ENCODE measurements around the gene AKAP13. TPM values are rescaled to one million over a fixed set of nuclear protein-coding genes. Genes with fewer than 3 reads are reported as not detected.
A peak's percentile ranks its signal among the peaks of the same experiment; 100 is the strongest.

AKAP13 gene
- total RNA-seq, 1 donor from 2014 or later: 145 TPM

DNA sequence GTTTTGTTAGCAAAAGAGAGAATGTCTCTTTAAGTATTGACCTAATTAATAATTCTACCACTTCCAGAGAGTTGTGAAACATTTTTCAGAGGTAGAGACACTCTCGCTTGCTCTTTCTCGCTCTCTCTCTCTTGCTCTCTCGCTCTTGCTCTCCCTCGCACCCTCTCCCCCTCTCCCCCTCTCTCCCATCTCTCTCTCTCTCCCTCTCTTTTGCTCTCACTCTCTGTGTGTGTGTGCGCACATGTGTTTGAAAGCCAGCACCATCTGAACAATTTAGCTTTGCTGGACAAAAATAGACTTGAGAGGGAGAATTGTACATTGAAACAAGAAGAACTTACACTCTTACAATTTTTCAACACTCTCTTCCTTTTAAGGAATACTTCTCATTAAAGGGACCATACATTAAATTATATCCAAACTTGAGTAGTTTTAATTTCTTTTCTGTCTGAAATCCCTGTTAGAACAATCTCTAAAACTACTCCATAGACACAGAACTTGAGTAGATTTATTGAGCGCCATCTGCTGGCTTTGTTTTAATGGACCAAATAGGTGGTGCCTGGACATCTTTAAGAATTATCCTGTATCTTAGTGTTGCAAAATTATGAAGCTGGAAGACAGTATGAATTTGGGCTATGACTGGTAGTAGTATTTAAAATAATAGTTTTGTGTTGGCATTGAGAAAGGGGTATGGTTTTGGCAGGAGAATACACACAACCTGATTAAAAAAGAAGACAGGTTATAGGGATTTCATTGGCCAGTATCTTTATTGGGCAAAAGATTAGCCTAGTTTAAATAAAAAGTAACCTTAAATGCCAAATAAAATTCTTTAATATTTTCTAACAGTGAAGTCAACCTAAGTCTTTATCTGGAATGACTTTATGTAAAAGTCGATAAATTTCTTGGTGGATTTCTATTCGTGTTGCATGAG is 124.6 kb downstream of the AKAP13 start:
- DNase-seq: no peak
- H3K27me3 Mint-ChIP-seq (ENCODE audit: unreplicated experiment): peaks cover 8% of the 10 kb centered on the region
- TF ChIP-seq, protein P1, sequence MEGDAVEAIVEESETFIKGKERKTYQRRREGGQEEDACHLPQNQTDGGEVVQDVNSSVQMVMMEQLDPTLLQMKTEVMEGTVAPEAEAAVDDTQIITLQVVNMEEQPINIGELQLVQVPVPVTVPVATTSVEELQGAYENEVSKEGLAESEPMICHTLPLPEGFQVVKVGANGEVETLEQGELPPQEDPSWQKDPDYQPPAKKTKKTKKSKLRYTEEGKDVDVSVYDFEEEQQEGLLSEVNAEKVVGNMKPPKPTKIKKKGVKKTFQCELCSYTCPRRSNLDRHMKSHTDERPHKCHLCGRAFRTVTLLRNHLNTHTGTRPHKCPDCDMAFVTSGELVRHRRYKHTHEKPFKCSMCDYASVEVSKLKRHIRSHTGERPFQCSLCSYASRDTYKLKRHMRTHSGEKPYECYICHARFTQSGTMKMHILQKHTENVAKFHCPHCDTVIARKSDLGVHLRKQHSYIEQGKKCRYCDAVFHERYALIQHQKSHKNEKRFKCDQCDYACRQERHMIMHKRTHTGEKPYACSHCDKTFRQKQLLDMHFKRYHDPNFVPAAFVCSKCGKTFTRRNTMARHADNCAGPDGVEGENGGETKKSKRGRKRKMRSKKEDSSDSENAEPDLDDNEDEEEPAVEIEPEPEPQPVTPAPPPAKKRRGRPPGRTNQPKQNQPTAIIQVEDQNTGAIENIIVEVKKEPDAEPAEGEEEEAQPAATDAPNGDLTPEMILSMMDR (IDR thresholded peaks at IDR 0.05; ENCODE audit: partially characterized antibody, unreplicated experiment): peak; percentile 31
- H3K27ac Mint-ChIP-seq (ENCODE audit: unreplicated experiment): peak overlapping the region; percentile 72
- H3K36me3 Mint-ChIP-seq (ENCODE audit: unreplicated experiment): no peaks in the 10 kb centered on the region
- peaks cover 7% of the 10 kb centered on the region for H3K9me3 Mint-ChIP-seq (ENCODE audit: unreplicated experiment)
- peak overlapping the region; percentile 65 for H3K4me3 Mint-ChIP-seq (ENCODE audit: unreplicated experiment)
- H3K4me1 Mint-ChIP-seq (ENCODE audit: low read depth, unreplicated experiment): peaks cover 51% of the 10 kb centered on the region

GRCh38 chr15:85507114-85507513 is 126.7 kb downstream of the AKAP13 start:
- no peak overlapping the region for H3K27ac Mint-ChIP-seq (ENCODE audit: unreplicated experiment)
- H3K27me3 Mint-ChIP-seq (ENCODE audit: unreplicated experiment): peaks cover 8% of the 10 kb centered on the region
- peaks cover 35% of the 10 kb centered on the region for H3K4me1 Mint-ChIP-seq (ENCODE audit: low read depth, unreplicated experiment)
- no peak overlapping the region for H3K4me3 Mint-ChIP-seq (ENCODE audit: unreplicated experiment)
- no peak for DNase-seq
- H3K9me3 Mint-ChIP-seq (ENCODE audit: unreplicated experiment): peaks cover 7% of the 10 kb centered on the region
- H3K36me3 Mint-ChIP-seq (ENCODE audit: unreplicated experiment): no peaks in the 10 kb centered on the region
- TF ChIP-seq, protein P1 (IDR thresholded peaks at IDR 0.05; ENCODE audit: partially characterized antibody, unreplicated experiment): no peak

- Mint-ChIP-seq H3K9me3 (ENCODE audit: unreplicated experiment) (peaks cover 4% of the 10 kb centered on the region), H3K27me3 (ENCODE audit: unreplicated experiment) (peaks cover 4% of the 10 kb centered on the region), H3K4me3 (ENCODE audit: unreplicated experiment) (no peak overlapping the region), H3K36me3 (ENCODE audit: unreplicated experiment) (no peaks in the 10 kb centered on the region), H3K4me1 (ENCODE audit: low read depth, unreplicated experiment) (peaks cover 23% of the 10 kb centered on the region), H3K27ac (ENCODE audit: unreplicated experiment) (no peak overlapping the region)
- no peak for DNase-seq
- TF ChIP-seq, protein P1 (IDR thresholded peaks at IDR 0.05; ENCODE audit: partially characterized antibody, unreplicated experiment): no peak
Measured at GRCh38 chr15:85509973-85510372, 129.6 kb downstream of the AKAP13 start.

DNA sequence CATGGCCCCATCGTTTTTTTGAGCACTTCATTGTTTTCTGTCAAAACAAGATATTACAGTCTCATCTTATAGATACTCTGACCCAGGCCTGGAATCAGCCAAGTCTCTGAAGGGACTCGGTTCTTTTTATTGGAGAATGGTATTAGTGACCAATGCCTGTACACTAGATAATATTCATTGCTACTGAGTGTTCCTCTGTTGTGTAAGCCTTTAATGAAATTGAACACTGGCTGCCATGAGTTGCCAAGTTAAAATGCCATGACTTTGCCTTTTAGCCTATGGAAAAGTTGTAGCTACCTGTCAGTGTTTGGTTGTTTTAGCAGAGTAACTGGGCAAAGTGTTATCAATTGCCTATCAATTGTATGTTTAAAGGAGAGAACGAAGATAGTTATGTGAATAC is 134.0 kb downstream of the AKAP13 start:
- Mint-ChIP-seq H3K9me3 (ENCODE audit: unreplicated experiment) (no peaks in the 10 kb centered on the region), H3K27me3 (ENCODE audit: unreplicated experiment) (peaks cover 2% of the 10 kb centered on the region), H3K36me3 (ENCODE audit: unreplicated experiment) (no peaks in the 10 kb centered on the region), H3K4me1 (ENCODE audit: low read depth, unreplicated experiment) (peaks cover 14% of the 10 kb centered on the region), H3K27ac (ENCODE audit: unreplicated experiment) (no peak overlapping the region), H3K4me3 (ENCODE audit: unreplicated experiment) (no peak overlapping the region)
- no peak for DNase-seq
- TF ChIP-seq, protein P1 (IDR thresholded peaks at IDR 0.05; ENCODE audit: partially characterized antibody, unreplicated experiment): no peak

DNA sequence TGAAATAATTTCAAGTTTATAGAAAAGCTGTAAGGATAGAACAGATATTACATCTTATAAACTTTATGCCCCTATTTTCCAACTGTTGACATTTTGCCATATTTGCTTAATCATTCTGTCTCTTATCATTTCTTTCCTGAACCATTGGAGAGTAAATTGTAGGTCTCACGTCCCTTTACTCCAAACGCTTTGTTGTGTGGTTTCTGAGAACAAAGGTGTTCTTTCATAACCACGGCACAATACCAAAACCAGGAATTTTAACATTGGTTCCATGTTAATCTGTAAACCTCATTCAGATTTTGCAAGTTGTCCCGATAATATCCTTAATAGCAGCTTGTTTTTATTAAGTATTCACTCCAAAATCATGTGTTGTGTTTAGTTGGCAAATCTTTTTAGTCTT is 134.8 kb downstream of the AKAP13 start:
- no peak for DNase-seq
- Mint-ChIP-seq H3K4me1 (ENCODE audit: low read depth, unreplicated experiment) (peaks cover 8% of the 10 kb centered on the region), H3K27ac (ENCODE audit: unreplicated experiment) (no peak overlapping the region), H3K9me3 (ENCODE audit: unreplicated experiment) (no peaks in the 10 kb centered on the region), H3K36me3 (ENCODE audit: unreplicated experiment) (no peaks in the 10 kb centered on the region), H3K4me3 (ENCODE audit: unreplicated experiment) (no peak overlapping the region), H3K27me3 (ENCODE audit: unreplicated experiment) (no peaks in the 10 kb centered on the region)
- TF ChIP-seq, protein P1 (IDR thresholded peaks at IDR 0.05; ENCODE audit: partially characterized antibody, unreplicated experiment): no peak
